ENCODE results near the gene KAZALD1.

The KAZALD1 gene

GRCh38 chr10:101050208-101051069 is 11.3 kb upstream of the KAZALD1 start (continued):
- TF ChIP-seq KLF17 (tag by site-specific recombination; IDR thresholded peaks at IDR 0.05) (0 out of 2 replicates have a peak, but pooled peaks have one; percentile 63), ZBTB48 (tag by site-specific recombination; IDR thresholded peaks at IDR 0.05) (no peak), ZFP41 (tag by site-specific recombination; IDR thresholded peaks at IDR 0.05; ENCODE audit: borderline replicate concordance) (no peak), ZBTB11 (tag by site-specific recombination; conservative IDR thresholded peaks at IDR 0.05; ENCODE audit: low read depth) (no peak), ZBTB20 (tag by site-specific recombination; IDR thresholded peaks at IDR 0.05) (no peak), GLIS1 (tag by site-specific recombination; IDR thresholded peaks at IDR 0.05) (peak; percentile 95), GLIS2 (tag by site-specific recombination; IDR thresholded peaks at IDR 0.05) (peak; percentile 44; the same call in 1 of the 2 replicates), FEZF1 (tag by site-specific recombination; IDR thresholded peaks at IDR 0.05) (no peak), ZNF555 (tag by site-specific recombination; conservative IDR thresholded peaks at IDR 0.05) (no peak), ZNF707 (tag by site-specific recombination; IDR thresholded peaks at IDR 0.05) (no peak), ZNF398 (tag by site-specific recombination; IDR thresholded peaks at IDR 0.05) (peak; percentile 73), ZNF600 (tag by site-specific recombination; IDR thresholded peaks at IDR 0.05) (peak; percentile 41; the same call in 1 of the 2 replicates), ZNF571 (tag by site-specific recombination; IDR thresholded peaks at IDR 0.05) (no peak), ZNF768 (tag by site-specific recombination; IDR thresholded peaks at IDR 0.05) (no peak), ZNF140 (tag by site-specific recombination; IDR thresholded peaks at IDR 0.05) (no peak), KLF8 (tag by site-specific recombination; IDR thresholded peaks at IDR 0.05) (no peak), KLF1 (tag by site-specific recombination; IDR thresholded peaks at IDR 0.05) (0 out of 2 replicates have a peak, but pooled peaks have one; percentile 21), ZEB2 (tag by site-specific recombination; IDR thresholded peaks at IDR 0.05) (peak; percentile 64; the same call in 1 of the 2 replicates), ZNF155 (tag by site-specific recombination; IDR thresholded peaks at IDR 0.05) (no peak), ZBTB7A (tag by site-specific recombination; IDR thresholded peaks at IDR 0.05; ENCODE audit: low read depth) (no peak), ZNF549 (tag by site-specific recombination; IDR thresholded peaks at IDR 0.05) (no peak)
- TF ChIP-seq, protein P1, sequence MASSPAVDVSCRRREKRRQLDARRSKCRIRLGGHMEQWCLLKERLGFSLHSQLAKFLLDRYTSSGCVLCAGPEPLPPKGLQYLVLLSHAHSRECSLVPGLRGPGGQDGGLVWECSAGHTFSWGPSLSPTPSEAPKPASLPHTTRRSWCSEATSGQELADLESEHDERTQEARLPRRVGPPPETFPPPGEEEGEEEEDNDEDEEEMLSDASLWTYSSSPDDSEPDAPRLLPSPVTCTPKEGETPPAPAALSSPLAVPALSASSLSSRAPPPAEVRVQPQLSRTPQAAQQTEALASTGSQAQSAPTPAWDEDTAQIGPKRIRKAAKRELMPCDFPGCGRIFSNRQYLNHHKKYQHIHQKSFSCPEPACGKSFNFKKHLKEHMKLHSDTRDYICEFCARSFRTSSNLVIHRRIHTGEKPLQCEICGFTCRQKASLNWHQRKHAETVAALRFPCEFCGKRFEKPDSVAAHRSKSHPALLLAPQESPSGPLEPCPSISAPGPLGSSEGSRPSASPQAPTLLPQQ (tag by site-specific recombination; IDR thresholded peaks at IDR 0.05) = 0 out of 2 replicates have a peak, but pooled peaks have one; percentile 46
- TF ChIP-seq, protein P2, sequence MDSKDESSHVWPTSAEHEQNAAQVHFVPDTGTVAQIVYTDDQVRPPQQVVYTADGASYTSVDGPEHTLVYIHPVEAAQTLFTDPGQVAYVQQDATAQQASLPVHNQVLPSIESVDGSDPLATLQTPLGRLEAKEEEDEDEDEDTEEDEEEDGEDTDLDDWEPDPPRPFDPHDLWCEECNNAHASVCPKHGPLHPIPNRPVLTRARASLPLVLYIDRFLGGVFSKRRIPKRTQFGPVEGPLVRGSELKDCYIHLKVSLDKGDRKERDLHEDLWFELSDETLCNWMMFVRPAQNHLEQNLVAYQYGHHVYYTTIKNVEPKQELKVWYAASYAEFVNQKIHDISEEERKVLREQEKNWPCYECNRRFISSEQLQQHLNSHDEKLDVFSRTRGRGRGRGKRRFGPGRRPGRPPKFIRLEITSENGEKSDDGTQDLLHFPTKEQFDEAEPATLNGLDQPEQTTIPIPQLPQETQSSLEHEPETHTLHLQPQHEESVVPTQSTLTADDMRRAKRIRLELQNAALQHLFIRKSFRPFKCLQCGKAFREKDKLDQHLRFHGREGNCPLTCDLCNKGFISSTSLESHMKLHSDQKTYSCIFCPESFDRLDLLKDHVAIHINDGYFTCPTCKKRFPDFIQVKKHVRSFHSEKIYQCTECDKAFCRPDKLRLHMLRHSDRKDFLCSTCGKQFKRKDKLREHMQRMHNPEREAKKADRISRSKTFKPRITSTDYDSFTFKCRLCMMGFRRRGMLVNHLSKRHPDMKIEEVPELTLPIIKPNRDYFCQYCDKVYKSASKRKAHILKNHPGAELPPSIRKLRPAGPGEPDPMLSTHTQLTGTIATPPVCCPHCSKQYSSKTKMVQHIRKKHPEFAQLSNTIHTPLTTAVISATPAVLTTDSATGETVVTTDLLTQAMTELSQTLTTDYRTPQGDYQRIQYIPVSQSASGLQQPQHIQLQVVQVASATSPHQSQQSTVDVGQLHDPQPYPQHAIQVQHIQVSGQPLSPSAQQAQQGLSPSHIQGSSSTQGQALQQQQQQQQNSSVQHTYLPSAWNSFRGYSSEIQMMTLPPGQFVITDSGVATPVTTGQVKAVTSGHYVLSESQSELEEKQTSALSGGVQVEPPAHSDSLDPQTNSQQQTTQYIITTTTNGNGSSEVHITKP (tag by site-specific recombination; IDR thresholded peaks at IDR 0.05) = peak; percentile 75
- TF ChIP-seq, protein P3, sequence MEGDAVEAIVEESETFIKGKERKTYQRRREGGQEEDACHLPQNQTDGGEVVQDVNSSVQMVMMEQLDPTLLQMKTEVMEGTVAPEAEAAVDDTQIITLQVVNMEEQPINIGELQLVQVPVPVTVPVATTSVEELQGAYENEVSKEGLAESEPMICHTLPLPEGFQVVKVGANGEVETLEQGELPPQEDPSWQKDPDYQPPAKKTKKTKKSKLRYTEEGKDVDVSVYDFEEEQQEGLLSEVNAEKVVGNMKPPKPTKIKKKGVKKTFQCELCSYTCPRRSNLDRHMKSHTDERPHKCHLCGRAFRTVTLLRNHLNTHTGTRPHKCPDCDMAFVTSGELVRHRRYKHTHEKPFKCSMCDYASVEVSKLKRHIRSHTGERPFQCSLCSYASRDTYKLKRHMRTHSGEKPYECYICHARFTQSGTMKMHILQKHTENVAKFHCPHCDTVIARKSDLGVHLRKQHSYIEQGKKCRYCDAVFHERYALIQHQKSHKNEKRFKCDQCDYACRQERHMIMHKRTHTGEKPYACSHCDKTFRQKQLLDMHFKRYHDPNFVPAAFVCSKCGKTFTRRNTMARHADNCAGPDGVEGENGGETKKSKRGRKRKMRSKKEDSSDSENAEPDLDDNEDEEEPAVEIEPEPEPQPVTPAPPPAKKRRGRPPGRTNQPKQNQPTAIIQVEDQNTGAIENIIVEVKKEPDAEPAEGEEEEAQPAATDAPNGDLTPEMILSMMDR (tag by site-specific recombination; IDR thresholded peaks at IDR 0.05) = peak; percentile 94

Measured in HEK293 (cell line).